ENCODE measurements around the gene POLD2. TPM values are rescaled to one million over a fixed set of nuclear protein-coding genes. Genes with fewer than 3 reads are reported as not detected.

The POLD2 gene
- total and polyA plus RNA-seq, 8 donors = 68.3 to 116 (median 111) TPM

- peak overlapping the region; percentile 60 to 85 for H3K4me3 ChIP-seq
- intact Hi-C loops (cut with DNase I) = no loop called here
- no peaks in the 10 kb centered on the region for H3K9me3 ChIP-seq
- peak; percentile 95 to 100 (median 99) for DNase-seq
- H3K27me3 ChIP-seq = no peaks in the 10 kb centered on the region
- H3K27ac ChIP-seq = peak overlapping the region; percentile 91 to 98
- peaks cover 7 to 21% of the 10 kb centered on the region in 2 donors for H3K4me1 ChIP-seq
- TF ChIP-seq, protein P1, sequence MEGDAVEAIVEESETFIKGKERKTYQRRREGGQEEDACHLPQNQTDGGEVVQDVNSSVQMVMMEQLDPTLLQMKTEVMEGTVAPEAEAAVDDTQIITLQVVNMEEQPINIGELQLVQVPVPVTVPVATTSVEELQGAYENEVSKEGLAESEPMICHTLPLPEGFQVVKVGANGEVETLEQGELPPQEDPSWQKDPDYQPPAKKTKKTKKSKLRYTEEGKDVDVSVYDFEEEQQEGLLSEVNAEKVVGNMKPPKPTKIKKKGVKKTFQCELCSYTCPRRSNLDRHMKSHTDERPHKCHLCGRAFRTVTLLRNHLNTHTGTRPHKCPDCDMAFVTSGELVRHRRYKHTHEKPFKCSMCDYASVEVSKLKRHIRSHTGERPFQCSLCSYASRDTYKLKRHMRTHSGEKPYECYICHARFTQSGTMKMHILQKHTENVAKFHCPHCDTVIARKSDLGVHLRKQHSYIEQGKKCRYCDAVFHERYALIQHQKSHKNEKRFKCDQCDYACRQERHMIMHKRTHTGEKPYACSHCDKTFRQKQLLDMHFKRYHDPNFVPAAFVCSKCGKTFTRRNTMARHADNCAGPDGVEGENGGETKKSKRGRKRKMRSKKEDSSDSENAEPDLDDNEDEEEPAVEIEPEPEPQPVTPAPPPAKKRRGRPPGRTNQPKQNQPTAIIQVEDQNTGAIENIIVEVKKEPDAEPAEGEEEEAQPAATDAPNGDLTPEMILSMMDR (IDR thresholded peaks at IDR 0.05) = peak in 1 of 2 donors; percentile 24
- H3K36me3 ChIP-seq = peaks cover 0 to 31% of the 10 kb centered on the region in 2 donors
- ATAC-seq = peak; percentile 97
Measured at GRCh38 chr7:44082541-44083207, 40.7 kb downstream of the POLD2 start.

DNA sequence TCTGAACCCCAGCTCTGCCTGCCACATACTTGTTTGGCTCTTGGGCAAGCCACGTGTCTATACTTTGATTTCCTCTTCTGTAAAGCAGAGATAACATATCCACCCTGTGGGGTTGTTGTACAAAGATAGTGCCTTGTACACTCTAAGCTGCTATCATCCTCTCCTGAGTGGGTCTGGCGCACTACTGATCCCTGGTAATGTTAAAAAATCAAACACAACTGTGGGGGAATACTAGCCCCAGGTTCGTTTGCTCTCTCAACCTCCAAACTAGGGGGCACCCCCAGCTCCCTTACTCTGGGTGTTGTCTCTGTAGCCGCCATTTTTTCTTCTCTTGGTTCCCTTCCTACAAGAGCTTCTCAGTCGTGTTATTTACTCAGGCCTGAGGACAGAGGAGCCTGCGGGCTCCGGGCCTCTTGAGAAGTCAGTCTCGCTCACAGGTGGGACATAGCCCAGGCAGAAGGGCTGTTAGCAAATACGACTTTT lies 42.0 kb downstream of the POLD2 start:
- intact Hi-C loops (cut with DNase I) = no loop called here
- peak overlapping the region in 1 of 2 donors; percentile 98 for H3K27ac ChIP-seq
- H3K4me1 ChIP-seq = peaks cover 7 to 21% of the 10 kb centered on the region in 2 donors
- H3K36me3 ChIP-seq = peaks cover 0 to 45% of the 10 kb centered on the region in 2 donors
- no peaks in the 10 kb centered on the region for H3K9me3 ChIP-seq
- ATAC-seq (no peak), DNase-seq (peak in 1 of 4 donors; percentile 23)
- TF ChIP-seq, protein P1 (IDR thresholded peaks at IDR 0.05) = no peak
- H3K4me3 ChIP-seq = peak overlapping the region; percentile 85 to 86
- no peaks in the 10 kb centered on the region for H3K27me3 ChIP-seq

GRCh38 chr7:44080686-44081265 lies 42.6 kb downstream of the POLD2 start:
- Histone ChIP-seq H3K4me3 (peak overlapping the region in 1 of 2 donors; percentile 85), H3K27ac (peak overlapping the region in 1 of 2 donors; percentile 98), H3K27me3 (no peaks in the 10 kb centered on the region), H3K4me1 (peaks cover 7 to 21% of the 10 kb centered on the region in 2 donors), H3K9me3 (no peaks in the 10 kb centered on the region), H3K36me3 (peaks cover 0 to 50% of the 10 kb centered on the region in 2 donors)
- intact Hi-C loops (cut with DNase I) = no loop called here
- TF ChIP-seq, protein P1 (IDR thresholded peaks at IDR 0.05) = no peak
- DNase-seq (peak in 1 of 4 donors; percentile 76), ATAC-seq (no peak)

DNA sequence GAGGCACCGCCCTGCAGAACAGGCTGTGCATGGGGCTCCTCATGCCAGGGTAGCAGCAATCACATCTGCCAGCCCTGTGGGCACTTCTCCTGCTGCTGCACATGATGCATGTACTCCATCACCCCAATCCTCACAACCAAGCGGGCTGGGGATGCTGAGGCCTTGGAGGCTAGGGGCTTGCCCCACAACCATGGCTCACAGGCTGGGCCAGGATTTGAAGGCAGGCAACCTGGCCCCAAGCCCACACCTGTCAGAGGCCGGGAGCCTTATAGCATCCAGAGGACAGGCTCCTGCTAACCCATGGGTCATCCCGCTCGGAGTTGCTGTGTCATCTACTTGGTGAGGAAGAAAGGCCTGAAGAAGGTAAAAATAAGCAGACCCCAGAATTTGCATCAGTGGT lies 43.2 kb downstream of the POLD2 start:
- no peak overlapping the region for H3K4me3 ChIP-seq
- TF ChIP-seq, protein P1 (IDR thresholded peaks at IDR 0.05) = no peak
- ATAC-seq = no peak
- intact Hi-C loops (cut with DNase I) = no loop called here
- no peak overlapping the region for H3K27ac ChIP-seq
- peaks cover 7 to 21% of the 10 kb centered on the region in 2 donors for H3K4me1 ChIP-seq
- no peaks in the 10 kb centered on the region for H3K27me3 ChIP-seq
- peaks cover 0 to 57% of the 10 kb centered on the region in 2 donors for H3K36me3 ChIP-seq
- DNase-seq = peak in 1 of 4 donors; percentile 45
- H3K9me3 ChIP-seq = no peaks in the 10 kb centered on the region

- intact Hi-C loops (cut with DNase I) = no loop called here
- peaks cover 0 to 63% of the 10 kb centered on the region in 2 donors for H3K36me3 ChIP-seq
- DNase-seq = peak in 1 of 4 donors; percentile 41
- TF ChIP-seq, protein P1 (IDR thresholded peaks at IDR 0.05) = no peak
- H3K4me1 ChIP-seq = peaks cover 7 to 28% of the 10 kb centered on the region in 2 donors
- H3K27ac ChIP-seq = no peak overlapping the region
- H3K4me3 ChIP-seq = no peak overlapping the region
- H3K9me3 ChIP-seq = no peaks in the 10 kb centered on the region
- no peak for ATAC-seq
- no peaks in the 10 kb centered on the region for H3K27me3 ChIP-seq
Measured at GRCh38 chr7:44079331-44080021, 43.9 kb downstream of the POLD2 start.

Measured in left lung (tissue), 10 donors.